Measurements from ENCODE around the gene GRIK1.

Gene GRIK1

DNA sequence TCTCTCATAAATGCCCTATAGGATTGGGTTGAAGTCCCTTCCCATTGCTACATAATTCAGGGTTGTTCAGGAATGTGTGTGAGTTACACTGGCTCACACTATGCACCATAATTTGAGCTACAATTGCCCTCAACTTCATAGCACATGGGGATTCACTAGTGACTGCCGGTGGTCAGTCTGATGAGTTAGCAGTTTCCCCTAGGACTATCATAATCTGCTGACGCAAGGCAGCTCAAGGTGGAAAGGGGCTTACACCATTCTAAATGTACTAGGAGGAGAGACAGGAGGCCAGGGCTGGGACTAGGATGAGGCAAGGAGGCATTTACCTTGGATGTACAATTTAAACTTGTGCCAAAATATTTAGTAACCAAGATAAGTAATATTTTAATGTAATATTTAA, 224.7 kb downstream of the GRIK1 start:
- DNase-seq: no peak

DNA sequence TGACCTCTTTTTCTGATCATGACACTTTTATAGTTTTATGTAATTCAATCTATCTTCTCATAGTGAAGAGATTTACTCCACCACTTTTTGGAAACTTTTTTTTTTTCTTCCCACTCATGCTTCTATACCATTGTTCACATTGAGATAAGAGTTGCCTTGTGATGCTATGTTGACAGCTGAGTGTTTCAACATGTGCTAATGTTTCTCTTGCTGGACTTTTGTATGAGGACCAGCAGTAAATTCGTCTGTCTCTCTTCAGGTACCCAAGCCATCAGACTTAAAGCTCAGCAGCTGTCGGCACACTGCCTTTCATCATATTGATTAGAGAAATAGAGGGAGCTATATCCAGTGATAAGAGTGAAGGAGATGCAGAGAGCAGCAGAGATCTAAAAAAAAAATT, 227.0 kb downstream of the GRIK1 start:
- no peak for DNase-seq

DNA sequence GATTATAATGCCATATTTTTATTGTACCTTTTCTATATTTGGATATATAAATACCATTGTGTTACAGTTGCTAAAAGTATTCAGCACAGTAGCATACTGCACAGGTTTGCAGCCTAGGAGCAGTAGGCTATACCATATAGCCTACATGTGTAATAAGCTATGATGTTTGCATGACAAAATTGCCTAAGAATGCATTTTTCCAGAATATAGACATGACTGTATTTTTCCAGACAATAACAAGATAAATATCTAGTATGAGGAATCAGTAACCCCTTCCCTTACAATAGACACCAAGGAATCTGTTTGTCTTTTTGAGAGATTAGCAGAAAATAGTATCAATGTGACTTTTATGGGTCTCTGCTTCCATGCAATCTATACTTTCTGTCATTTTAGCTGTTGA, 228.6 kb downstream of the GRIK1 start:
- no peak for DNase-seq

- DNase-seq: no peak
Observed at GRCh38 chr21:29710498-29710897, 229.3 kb downstream of the GRIK1 start.

GRCh38 chr21:29708401-29708800, 231.4 kb downstream of the GRIK1 start:
- no peak for DNase-seq

GRCh38 chr21:29704719-29705118, 235.1 kb downstream of the GRIK1 start:
- DNase-seq: no peak

DNA sequence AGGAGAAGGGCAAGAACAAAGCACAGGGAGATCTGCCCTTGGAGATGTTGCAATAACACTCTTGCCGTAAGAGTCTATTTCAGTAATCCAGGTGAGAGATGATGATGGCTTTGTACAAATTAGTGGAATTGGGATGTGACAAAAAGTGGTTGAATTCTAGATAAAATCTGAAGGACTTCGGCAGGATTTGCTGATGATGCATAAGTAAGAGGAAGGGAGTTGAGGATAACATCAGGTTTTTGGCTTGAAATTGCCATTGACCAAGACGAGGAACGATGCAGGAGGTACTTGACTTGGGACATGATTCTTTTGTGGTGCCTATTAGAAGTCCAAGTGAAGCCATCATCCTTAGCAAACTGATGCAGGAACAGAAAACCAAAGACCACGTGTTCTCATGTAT, 238.1 kb downstream of the GRIK1 start:
- no peak for DNase-seq

- DNase-seq: peak; percentile 13 to 23
Observed at GRCh38 chr21:29697555-29698193, 242.1 kb downstream of the GRIK1 start.

DNA sequence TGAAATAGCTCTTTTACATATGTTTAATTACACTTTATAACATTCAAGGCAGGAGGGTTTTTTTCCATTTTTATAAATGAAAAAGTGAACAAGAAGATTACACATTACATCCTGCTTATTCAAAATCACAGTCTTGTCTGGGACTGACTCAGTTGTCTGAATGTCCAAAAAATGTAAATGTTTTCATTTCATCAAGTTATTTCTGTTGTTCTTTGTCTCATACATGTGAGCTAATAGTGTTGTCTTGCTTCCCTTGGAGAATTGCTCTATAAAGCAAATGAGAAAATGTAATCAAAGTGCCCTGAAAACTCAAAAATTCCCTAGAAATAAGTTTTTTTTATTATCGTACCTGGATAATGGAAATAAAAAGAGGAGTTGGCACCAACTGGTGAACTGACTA, 242.9 kb downstream of the GRIK1 start:
- no peak for DNase-seq

GRCh38 chr21:29691616-29692491, 247.9 kb downstream of the GRIK1 start:
- DNase-seq: no peak

DNA sequence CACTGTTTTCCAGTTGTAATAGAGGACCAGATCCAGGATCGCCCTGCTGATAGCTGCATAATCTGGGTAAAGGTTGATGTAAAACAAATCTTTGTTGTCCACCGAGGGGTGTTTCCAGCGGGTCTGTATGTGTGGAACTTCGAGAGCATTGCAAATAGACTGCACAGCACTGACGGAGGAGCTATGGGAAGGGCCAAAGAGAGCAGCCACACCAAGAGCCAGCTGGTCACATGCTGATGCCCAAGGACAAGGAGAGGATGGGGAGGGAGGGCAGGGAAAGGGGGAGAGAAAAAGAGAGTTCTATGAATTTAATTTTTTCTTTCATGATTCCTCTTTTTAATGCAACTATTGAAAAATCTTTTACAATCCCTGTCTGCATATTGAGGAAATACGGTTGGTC, 250.0 kb downstream of the GRIK1 start:
- no peak for DNase-seq

- no peak for DNase-seq
Observed at GRCh38 chr21:29684106-29684505, 255.7 kb downstream of the GRIK1 start.

- no peak for DNase-seq
Observed at GRCh38 chr21:29682800-29683199, 257.0 kb downstream of the GRIK1 start.

GRCh38 chr21:29680273-29680672, 259.5 kb downstream of the GRIK1 start:
- DNase-seq: no peak

DNA sequence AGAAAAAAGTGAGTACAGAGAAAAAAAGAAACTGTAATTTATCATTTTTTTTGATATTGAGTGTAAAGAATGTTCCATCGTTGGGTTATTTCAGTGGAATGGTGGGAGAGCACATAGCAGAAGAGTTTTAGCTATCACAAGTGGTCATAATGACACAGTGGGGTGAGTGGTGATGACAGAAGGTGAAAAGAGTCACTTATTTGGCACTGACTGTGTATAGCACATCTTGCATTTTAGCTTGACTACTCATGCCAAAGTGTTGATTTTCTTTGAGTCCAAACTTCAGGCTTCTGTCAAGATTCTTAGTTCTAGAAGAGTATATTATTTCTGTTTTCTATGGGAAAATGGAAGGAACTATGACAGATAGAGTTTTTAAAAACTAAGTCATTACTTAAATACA, 261.2 kb downstream of the GRIK1 start:
- DNase-seq: no peak

GRCh38 chr21:29677326-29677725, 262.5 kb downstream of the GRIK1 start:
- DNase-seq: no peak

- DNase-seq: no peak
Observed at GRCh38 chr21:29676395-29676794, 263.4 kb downstream of the GRIK1 start.

DNA sequence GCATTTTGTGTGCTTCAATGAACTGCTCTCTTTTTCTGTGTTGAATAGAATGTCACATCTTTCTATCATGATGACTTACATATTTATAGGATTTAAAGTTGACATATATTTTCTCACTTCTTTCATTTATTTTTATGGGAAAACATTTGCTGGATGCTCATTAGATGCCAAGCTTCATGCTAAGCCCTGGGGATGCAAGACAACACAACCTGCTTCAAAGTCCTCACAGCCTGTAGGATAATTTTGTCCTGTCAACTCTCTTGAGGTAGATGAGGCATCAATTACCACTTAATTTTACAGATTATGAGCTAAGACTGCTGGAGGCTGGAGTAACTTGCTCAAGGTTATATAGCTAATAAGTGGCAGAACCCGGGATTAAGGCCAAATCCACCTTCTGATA, 264.3 kb downstream of the GRIK1 start:
- no peak for DNase-seq

GRCh38 chr21:29674343-29674742, 265.5 kb downstream of the GRIK1 start:
- no peak for DNase-seq

DNA sequence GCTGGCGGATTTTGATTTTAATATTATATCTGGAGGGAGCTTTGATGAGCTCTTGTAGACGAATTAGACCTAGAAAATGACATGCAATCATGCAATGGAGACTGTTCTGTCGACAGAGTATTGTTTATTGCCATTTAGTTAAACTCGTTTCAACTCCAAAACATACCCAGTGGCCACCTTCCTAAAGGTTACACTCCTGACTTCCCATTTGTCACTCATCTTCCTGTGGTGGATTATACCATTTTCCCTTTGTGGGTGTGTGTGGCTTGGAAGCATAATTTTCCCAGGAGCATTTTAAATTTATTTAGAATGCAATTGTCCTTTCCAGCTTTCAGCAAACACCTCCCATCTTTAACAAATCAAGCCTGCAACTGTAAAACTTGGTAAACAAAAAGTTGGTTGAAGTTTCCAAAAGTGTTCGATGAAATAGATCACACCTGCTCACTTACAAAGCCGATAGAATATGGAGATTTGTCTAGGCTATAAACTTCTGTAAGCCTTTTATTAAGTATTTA, 266.6 kb downstream of the GRIK1 start:
- no peak for DNase-seq

GRCh38 chr21:29671728-29672127, 268.1 kb downstream of the GRIK1 start:
- DNase-seq: no peak

GRCh38 chr21:29670228-29670627, 269.6 kb downstream of the GRIK1 start:
- DNase-seq: no peak

DNA sequence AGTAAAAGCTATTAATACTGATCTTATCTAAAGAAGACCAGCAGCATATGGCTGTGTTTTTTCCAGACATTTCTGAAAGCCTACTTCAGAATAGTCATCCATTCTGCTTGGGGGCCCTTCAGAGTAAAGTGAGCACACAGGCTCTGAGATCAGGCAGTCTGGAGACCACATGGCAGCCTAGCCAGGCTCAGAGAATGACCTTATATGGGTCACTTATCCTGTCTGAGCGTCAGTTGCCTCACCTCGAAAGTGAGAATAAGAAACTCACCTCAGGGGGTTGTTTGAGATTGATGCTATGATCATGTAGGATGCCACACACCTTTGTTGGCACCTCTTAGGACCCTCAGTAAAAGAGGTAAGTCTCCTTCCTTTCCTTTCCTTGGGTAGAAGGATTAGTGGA, 270.4 kb downstream of the GRIK1 start:
- DNase-seq: no peak

DNA sequence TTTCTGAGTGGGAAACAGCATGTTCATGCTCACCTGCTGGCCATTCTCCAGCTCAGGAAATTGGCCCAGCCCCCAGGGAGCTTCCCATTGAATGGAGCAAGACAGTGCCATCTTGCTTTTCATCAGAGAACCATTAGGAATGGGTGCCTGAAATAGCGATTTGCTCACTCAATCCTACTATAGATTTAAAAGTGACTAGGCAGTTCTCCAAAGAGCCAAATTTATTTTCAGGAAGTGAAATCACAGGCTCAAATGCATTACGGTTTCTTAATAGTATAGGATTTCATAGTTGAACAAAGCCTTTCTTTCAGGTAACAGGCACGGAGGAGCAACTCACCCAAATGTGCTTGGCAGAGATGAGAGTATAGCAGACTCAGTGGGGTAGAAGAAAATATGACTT, 272.1 kb downstream of the GRIK1 start:
- peak; percentile 52 to 62 for DNase-seq

All from inflammatory macrophage (primary cell).